Stimulated activated CD4-positive, alpha-beta T cell treated with anti-CD3 and anti-CD28 coated beads, Interleukin-1b, Interleukin-23, amount 100 ng/mL, for 1 hour (primary cell): ENCODE measurements around the gene FAM53B.

ENCODE experiments used
- DNase-seq, 2 donors: peaks; one replicate each; pipeline ENCODE4 v3.0.0-alpha.2; 2020; ENCODE audit warnings: low read depth in 2 of 2

The FAM53B gene

DNA sequence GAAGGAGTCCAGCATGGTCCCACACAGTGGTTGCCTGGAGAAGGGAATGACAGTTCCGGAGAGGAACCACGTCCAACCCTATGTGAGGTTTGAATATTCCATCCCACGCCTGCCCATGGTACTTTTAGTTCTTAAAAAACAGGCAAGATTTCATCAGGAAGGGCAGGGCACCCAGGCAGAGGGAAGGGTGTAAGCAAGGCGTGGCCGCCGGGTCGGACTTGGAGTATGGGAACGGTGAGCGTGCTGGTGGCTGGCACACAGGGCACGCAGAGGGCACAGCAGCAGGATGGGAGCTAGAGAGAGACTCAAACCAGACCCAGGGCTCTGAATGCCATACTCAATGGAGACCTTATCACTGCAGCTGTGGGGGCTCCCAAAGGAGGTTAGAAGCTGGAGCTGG, 34.3 kb downstream of the FAM53B start:
- no peak for DNase-seq

- DNase-seq = no peak
These were observed 35.2 kb downstream of the FAM53B start for GRCh38 chr10:124708922-124709520.

DNA sequence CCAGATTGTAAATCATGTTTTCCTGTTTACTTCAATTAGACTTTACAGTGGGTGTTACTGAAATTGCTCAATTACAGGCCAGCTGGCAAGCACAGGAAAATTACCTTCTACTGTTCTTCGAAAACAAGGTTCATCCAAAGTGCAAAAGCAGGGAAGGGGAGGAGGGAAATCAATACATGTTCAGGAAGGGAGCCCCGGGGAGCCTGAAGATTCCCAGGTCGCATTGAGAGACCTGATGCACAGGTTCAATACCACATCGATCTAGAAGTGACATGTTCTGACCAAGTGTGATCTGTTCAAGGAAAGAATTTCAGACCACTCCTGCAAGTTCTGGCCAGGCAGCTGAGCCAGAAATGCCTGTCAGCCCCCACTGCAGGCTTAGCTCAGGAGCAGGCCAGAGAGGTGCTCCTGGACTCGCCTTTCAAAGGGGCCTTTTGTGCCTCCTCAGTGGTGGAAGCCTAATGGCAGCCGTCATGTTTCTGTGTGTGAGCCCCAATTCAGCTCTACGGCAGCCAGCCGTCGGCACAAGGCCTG, 35.9 kb downstream of the FAM53B start:
- no peak for DNase-seq

- DNase-seq = no peak
These were observed 36.6 kb downstream of the FAM53B start for GRCh38 chr10:124707551-124707950.

- DNase-seq = no peak
These were observed 37.1 kb downstream of the FAM53B start for GRCh38 chr10:124707144-124707467.

DNA sequence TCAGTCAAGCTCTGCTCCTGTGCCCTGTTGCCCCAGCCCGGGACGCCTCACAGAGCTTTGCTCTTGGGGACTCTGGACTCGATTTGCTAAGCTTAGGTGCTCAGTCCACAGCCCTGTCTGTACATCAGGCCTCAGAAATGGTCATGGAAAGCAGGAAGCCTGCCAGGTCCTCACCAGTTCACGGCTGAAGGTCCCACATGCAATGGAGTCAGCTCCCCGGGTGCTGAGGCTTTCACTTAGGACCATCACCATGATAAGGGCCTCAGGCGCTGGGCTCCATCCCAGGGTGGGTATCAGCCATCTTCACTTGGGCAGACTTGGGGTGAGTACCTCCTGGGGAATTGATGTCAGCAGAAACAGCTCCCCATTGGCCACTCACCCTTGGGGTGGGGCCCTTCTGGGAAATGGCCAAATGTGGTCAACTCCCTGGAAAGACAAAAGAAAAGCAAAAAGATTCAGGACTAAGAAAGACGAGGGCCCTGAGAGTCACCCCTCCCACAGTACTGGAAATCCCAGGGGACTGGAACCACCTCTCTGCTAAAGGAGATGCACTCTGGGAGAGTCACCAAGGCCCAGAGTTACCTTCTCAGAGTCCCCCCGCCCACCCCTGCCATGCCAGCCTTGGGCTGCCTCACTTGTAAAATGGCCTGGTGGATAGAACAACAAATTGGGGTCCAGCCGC, 37.6 kb downstream of the FAM53B start:
- DNase-seq = no peak

DNA sequence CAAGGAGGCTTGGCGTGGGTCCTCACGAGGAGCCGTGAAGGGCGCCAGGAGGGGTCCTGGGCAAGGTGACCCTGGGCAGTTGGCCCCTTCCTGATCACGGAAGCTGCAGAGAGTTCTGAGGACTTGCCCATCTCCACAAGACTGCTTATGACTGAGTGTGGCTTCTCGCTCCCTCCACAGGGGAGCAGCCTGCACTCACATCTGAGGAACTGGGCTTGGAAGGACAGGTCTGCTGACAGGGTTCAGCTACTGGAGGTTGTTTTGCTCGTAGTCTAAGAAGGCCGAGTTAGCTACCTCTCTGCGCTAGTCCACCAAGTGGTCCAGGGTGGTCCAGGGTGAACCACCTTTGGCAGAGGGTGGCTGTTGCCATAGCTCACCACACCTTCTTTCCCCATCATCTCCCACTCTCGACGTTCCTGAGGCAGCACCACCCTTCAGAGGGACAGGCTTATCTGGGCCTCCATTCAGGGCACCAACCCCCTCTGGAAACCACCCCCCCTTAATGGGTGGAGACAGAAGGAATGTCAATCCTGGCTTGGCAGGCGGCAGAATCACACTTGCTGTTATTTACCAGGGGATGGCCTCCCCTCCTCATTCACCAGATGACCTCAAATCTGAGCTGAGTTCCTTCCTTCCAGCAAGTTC, 38.2 kb downstream of the FAM53B start:
- no peak for DNase-seq

DNA sequence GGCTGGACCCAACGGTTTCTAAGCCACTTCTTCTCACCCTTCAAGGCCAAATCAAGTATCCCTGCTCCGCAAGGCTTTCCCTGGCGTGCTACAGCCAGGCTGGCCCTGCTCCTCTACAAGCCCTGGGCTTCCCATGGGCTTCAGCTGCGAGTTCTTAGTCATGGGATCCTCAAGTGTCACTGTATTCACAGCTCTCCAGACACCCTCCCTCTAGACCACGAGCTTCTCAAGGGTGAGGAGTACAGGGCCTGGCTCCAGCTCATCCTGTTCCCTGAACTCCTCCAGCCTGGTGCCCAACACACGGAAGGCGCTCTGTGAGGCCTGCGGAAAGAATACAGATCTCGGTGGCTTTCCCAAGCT, 38.8 kb downstream of the FAM53B start:
- no peak for DNase-seq

- no peak for DNase-seq
These were observed 39.5 kb downstream of the FAM53B start for GRCh38 chr10:124704428-124705380.

- no peak for DNase-seq
These were observed 40.3 kb downstream of the FAM53B start for GRCh38 chr10:124703778-124704427.

GRCh38 chr10:124703372-124703771, 40.8 kb downstream of the FAM53B start:
- DNase-seq = no peak

GRCh38 chr10:124701881-124702656, 42.1 kb downstream of the FAM53B start:
- no peak for DNase-seq

GRCh38 chr10:124701435-124701834, 42.7 kb downstream of the FAM53B start:
- DNase-seq = no peak

- no peak for DNase-seq
These were observed 43.2 kb downstream of the FAM53B start for GRCh38 chr10:124701038-124701365.

GRCh38 chr10:124700293-124701037, 43.7 kb downstream of the FAM53B start:
- no peak for DNase-seq

- DNase-seq = no peak
These were observed 44.5 kb downstream of the FAM53B start for GRCh38 chr10:124699471-124700292.

DNA sequence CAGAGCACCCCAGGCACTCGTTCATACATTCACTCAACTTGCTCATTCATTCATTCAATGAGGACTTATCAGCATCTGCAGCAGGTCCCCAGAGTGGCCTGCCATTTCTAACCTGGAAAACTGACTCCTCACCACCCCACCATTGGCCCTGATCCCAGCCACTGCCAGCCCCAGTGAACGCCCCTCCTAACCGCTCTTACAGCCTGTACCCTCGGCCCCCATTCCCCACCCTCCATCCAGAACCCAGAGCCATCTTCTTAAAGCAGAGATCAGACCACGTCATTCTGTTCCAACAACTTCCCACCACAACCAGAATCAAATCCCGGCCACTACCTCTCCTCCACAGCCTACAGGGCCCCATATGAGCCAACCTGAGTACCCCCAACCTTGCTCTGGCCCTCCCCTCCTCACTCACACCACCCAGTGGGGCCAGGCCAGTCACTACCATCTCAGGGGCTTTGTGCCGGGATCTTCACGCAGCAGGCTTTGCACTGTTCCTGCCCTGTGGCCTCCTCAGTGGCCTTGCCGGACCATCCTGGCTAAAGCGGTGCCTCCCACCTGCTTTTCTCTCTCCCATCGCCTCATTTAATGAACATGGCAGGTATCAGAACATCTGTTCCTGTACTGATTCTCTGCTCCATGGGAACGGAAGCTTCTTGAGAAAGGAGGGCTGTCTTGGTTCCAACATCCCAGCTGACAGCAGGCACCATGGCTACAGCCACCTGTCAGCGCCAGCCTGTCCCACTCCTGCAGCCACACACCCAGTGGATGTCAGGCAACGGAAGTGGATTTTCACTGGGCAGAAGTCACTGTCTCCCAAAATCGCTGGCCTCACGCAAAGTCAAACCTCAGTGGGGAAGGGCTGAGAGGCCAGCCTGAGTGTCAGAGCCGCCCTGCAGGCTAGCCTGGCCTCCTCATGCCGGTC, 45.4 kb downstream of the FAM53B start:
- DNase-seq = no peak

DNA sequence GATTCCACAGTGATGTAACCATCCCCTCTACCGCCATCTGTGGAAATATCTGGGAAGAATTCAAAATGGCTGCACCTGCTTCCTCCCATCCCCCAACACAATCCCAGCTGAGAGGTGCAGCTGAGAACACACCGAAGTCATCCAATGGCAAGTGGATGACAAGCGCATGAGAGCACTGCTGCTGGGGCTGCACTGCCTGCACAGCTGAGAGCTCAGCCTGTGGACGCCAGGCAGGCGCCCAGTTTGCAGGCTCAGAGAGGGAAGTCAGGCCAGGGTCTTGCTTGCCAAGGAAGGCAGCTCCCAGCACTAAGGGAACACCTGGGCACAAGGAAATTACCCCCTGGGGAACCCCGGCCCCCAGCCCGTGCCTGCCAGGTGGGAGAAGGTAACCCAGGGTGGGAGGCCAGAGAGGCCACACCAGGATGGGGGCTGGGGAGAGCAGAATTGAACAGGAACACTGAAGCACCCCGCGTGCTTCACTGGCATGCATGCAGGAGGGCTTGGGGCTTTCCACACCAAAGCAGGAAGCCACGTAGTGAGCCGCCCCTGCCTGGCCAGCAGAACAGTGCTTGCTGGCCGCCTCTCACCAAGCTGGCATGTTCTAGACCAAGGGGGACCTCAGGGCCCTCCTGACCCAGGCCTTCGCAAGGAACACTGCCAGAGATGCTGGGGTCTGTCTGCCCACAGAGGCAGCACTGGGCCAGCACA, 46.2 kb downstream of the FAM53B start:
- DNase-seq = no peak
